GM12891 (cell line): ENCODE measurements around the gene CENPB.
A peak's percentile ranks its signal among the peaks of the same experiment; 100 is the strongest.

Experiments
- DNase-seq: peaks from one replicate; pipeline ENCODE4 v3.0.0; 2011; ENCODE audit warnings: low spot score; ENCODE audit not compliant: insufficient read length
- FAIRE-seq: peaks from 2 replicates; lab custom pipeline; 2011; peaks lifted over from hg19 to GRCh38; lab: Jason Lieb, UNC
- PAX5 ChIP-seq: IDR thresholded peaks from 2 replicates; pipeline ENCODE4 v1.6.1; 2011; ENCODE audit warnings: low read length, moderate library complexity, mild to moderate bottlenecking; ENCODE audit not compliant: insufficient read depth, severe bottlenecking
- POLR2A ChIP-seq: IDR thresholded peaks from 2 replicates; pipeline ENCODE4 v1.6.1; 2011; ENCODE audit warnings: low read depth, low read length, control low read depth
- POLR2AphosphoS5 ChIP-seq: IDR thresholded peaks from 2 replicates; pipeline ENCODE4 v1.6.1; 2011; ENCODE audit warnings: low read depth, low read length, control low read depth
- POU2F2 ChIP-seq: IDR thresholded peaks from 2 replicates; pipeline ENCODE4 v1.6.1; 2011; ENCODE audit warnings: low read depth, mild to moderate bottlenecking, control low read depth, low read length, moderate library complexity
- SPI1 ChIP-seq: IDR thresholded peaks from 2 replicates; pipeline ENCODE4 v1.6.1; 2011; ENCODE audit warnings: low read depth, low read length, control low read depth
- TAF1 ChIP-seq: IDR thresholded peaks from 2 replicates; pipeline ENCODE4 v1.6.1; 2011; ENCODE audit warnings: low read depth, low read length, control low read depth

The CENPB gene

DNA sequence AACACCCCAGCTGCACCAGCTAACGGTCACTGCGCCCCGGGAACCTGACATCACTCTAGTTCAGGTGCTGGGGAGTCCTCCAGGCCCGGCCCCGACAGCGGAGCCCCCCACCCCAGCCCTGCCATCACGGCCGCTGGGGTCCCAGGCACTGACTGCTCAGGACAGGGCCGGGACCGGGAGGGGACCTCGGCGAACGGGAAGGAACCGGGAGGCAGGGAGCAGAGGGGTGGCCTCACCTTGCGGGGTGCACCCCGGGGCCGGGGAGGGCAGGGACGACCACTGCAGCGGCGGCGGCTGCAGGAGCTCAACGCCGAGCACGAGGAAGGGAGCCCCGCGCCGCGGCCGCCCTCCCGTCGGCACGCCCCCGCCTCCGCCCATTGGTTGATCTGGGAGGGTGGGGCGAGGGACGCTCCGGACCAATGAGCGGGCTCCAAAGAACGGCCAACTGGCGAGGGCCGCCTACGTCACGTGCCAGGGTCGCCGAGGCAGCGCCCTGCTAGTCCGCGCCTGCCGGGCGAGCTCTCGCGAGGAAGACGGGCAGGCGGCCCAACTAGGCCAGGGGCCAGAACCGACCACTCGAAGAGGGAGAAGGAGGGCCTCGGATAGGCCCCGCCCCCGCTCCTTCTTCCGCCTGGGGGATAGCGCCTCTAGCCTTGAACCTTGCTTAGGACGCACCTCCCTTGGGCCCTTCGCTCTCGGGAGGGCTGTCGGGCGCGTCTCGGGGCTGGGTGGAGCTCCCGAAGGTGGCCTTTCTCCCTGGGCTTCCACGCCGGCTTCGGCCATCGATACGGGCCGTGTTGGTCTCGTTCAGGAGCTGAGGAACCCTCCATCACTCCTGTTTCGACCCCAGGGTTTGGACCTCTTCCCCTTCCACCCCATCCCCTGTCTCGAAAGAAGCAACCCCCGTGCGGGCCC is 18.9 kb downstream of the CENPB start, which contains the start of gene ADISSP:
Gene ADISSP, minus strand, starts transcription at position 327 of the 915 bp plus-strand sequence. CDS start 7,653 bp downstream, outside the sequence.
- TF ChIP-seq POLR2A (peak; percentile 64; the same call in 1 of the 2 replicates), TAF1 (0 out of 2 replicates have a peak, but pooled peaks have one; percentile 30), POU2F2 (no peak), SPI1 (no peak), PAX5 (no peak), POLR2AphosphoS5 (0 out of 2 replicates have a peak, but pooled peaks have one; percentile 47)
- DNase-seq (peak; percentile 99), FAIRE-seq (peak; percentile 100)

GRCh38 chr20:3767110-3767426 is 19.5 kb downstream of the CENPB start:
- FAIRE-seq (no peak), DNase-seq (no peak)
- TF ChIP-seq POU2F2 (no peak), POLR2AphosphoS5 (no peak), SPI1 (no peak), TAF1 (no peak), PAX5 (no peak), POLR2A (no peak)

DNA sequence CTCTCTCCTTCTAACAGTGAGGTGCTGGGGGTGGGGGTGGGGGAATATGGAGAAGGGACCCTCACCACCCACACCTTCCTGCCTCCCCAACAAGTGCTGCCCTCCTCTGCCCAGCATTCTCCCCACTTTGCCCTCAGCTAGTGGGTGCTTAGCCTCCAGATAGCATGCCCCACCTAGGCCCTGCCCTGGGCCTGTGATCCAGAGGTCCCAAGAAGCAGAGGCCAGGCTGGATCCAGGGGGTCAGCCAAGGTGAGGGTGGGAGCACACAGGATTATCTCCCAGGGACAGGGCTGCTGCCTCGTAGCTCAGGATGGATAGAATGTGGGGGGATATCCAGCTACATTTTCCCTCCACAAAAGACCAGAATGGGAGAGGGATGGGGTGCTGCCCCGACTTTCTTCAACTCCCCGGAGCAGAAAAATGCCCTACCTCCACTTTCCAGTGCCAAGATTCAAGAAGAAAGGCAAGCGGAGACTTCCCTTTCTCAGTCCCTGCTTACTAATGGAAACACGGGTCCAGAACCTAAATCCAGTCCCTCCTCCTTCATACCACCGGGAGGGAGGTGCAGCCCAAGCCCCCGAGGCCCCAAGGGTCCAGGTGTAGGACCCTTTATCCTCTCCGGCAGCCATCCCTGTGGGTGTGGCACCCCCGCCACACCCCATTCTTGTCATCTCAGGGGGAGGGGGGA is 20.0 kb downstream of the CENPB start:
- FAIRE-seq = no peak
- DNase-seq = no peak
- no peak for TF ChIP-seq POU2F2
- TF ChIP-seq PAX5 = no peak
- no peak for TF ChIP-seq SPI1
- no peak for TF ChIP-seq POLR2AphosphoS5
- no peak for TF ChIP-seq POLR2A
- no peak for TF ChIP-seq TAF1

- TF ChIP-seq TAF1 (no peak), SPI1 (no peak), POLR2AphosphoS5 (no peak), POU2F2 (no peak), PAX5 (no peak)
- no peak for DNase-seq
- FAIRE-seq = no peak
These were observed 21.2 kb downstream of the CENPB start for GRCh38 chr20:3765171-3765882.

- no peak for TF ChIP-seq PAX5
- no peak for DNase-seq
- FAIRE-seq = no peak
These were observed 21.9 kb downstream of the CENPB start for GRCh38 chr20:3764659-3765058.

DNA sequence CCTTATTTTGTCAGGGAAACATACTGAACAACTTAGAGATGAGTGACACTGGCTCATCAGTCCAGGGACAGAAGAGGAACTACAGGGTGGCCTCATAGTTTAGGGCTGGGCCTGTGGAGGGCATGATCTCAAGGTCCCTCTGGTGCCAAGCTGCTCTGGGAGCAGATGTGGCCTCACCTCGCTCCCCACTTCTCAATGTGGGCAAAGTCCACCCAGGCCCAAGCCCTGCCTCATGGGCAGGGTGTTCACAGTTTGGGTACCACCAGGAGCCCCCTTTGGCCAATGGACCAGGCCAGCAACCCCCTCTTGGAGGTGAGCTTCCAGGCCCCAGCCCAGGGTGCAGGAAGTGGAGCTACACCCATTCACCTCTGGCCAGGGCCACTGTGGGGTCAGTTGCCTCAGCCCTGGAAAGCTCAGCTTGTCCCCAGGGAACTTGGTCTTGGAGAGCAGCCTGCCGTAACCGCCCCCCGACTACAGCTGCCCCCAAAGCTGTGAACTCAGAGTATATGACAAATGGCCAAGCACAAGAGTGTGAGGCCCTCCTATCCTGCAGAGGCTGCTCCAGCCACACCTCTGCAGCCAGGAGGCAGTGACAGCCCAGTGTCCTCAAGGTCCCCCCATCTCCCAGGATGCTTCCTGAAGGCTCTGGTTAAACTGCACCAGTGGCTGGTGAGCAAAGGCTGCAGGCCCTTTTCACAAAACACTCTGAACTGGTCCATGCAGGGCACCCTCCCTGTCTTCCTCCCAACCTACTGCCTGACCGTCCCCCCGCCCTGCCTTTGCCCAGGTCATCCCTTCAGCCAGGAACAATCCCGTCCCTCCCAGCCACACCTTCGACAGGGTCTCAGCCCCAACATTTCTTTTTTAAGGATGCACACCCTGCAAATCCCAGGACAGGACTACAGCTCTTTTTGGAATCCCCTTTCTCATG is 22.6 kb downstream of the CENPB start:
- TF ChIP-seq SPI1 = no peak
- TF ChIP-seq TAF1 = no peak
- no peak for TF ChIP-seq POLR2A
- TF ChIP-seq POLR2AphosphoS5 = no peak
- TF ChIP-seq PAX5 = no peak
- no peak for TF ChIP-seq POU2F2
- FAIRE-seq (no peak), DNase-seq (no peak)

DNA sequence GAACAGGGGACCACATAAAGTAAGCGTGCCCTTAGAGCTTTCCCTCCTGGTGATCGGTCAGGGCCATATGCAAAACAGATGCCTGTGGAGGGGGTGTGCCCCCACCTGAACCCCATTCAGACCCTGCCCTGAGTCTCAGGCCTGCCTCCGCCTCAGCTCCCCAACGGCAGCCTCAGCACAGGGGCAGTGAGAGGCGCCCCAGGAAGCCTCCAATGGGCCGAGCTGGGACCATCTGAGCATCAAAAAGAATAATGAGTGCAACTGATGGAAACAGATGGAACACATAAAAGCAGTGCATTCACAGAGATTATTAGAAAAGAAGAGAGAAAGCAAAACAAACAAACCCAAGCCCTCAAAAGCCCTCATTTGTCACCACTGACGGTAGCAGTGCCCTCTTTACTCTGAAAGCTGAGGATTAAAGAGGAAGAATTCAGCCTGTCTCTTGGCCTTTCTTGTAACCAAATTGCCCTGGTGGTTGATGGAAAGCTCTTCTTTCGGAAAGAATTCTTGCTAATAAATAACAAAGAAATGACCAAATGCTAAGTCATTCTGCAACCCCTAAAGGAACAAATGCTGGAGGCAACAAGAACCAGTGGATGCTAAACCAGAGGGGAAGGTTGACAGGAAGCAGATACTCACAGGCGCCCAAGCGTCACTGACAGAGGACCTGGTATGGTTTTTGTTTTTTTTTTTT is 25.7 kb downstream of the CENPB start:
- no peak for FAIRE-seq

DNA sequence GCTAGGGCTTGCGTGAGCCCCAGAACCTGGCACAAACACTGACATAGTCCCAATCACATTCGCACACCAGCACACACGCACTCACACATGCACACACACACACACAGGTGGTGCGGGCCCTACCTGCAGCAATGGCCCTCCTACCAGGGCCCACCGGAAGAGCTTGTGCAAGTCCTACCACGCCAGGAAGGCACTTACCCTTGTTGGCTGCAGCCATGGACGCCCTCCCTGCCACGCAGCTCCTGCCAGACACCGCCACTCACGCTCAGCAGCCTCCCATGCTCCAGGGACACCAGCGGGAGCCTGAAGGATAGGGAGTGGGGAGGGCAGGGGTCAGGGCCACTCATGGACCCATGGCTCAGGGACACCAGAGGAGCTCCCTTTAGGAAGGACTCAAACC is 26.7 kb downstream of the CENPB start:
- FAIRE-seq (no peak), DNase-seq (no peak)
- no peak for TF ChIP-seq SPI1
- no peak for TF ChIP-seq POU2F2
- no peak for TF ChIP-seq PAX5
- no peak for TF ChIP-seq POLR2A
- TF ChIP-seq TAF1 = no peak

More for the DNA sequence above, 25.7 kb downstream of the CENPB start:
- TF ChIP-seq POLR2A (no peak), TAF1 (no peak), PAX5 (no peak), POLR2AphosphoS5 (no peak), SPI1 (no peak), POU2F2 (no peak)
- DNase-seq = no peak
